ENCODE results near the gene CPPED1. TPM values are rescaled to one million over a fixed set of nuclear protein-coding genes. Genes with fewer than 3 reads are reported as not detected.

The CPPED1 gene
- 1 to 10 TPM; 3.3 to 4.4 TPM for total RNA-seq

DNA sequence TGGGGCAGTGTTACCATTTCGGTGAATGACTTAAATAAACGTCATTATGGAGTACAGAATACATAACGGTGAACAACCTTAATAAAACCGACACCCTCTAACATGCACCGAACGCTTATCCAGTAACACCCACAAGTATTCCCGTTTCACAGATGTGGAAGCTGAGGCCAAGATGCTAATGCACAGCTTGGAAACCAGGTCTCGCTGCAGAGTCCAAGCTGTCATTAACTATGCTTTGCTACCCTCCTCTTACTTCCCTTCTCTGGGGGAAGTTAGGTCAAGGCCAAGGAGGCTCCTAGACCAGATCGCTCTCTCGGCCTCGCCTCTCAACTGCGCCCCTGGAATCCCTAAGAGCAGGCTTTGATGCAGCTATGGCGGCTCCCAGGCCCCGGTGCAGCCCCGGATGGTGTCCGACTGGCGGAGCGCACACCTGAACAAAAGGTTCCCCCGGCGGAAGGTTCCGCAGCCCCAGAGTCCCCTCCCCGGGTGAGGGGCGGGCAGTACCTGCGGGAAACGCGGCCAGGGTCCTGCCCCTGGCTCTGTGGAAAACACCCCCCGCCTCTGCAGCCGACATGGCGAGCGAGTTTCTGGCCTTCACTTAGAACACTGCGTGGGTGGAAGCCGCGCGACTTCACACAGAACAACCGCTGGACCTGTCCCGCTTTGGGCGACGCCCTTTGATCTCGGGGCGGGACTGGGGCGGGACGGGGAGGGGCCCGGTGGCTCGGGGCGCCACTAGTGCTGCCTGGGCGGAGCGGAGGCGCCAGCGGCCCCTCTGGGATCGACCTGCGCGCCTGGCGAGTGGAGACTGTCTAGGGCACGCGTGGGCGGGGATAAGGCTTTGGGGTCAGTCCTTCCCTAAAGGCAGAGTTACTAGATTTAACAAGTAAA lies at the start of gene CPPED1:
Gene CPPED1 (minus strand): TSS at position 685 of the 891 bp plus-strand sequence. CDS start 111 bp downstream, at position 574.
- TF ChIP-seq CTCF (IDR thresholded peaks at IDR 0.05): peak in 1 of 7 experiments; percentile 11
- peak; percentile 24 to 68 (median 68) for TF ChIP-seq POLR2A (IDR thresholded peaks at IDR 0.05)
- intact Hi-C loops (cut with DNase I): no loop called here
- WGBS, 2 donors: 5 to 17% methylated on average over 19 to 56 of the region's 56 CpGs
- H3K36me3 ChIP-seq (replicated peaks in 1 of 2; ENCODE audit: insufficient read depth in 1 of 2, low read depth in 2 of 2): no peaks in the 10 kb centered on the region
- DNase-seq (peak; percentile 87 to 92 (median 90)), ATAC-seq (peak; percentile 95)
- H3K4me3 ChIP-seq: peak within 1 kb of the TSS; percentile 53 to 54
- no peaks in the 10 kb centered on the region for H3K27me3 ChIP-seq
- H3K9me3 ChIP-seq: no peaks in the 10 kb centered on the region
- H3K4me1 ChIP-seq: peaks cover 15% of the 10 kb centered on the region
- peak within 1 kb of the TSS; percentile 74 to 92 (median 83) for H3K27ac ChIP-seq

- H3K4me3 ChIP-seq: no peak overlapping the region
- no peak for TF ChIP-seq POLR2A (IDR thresholded peaks at IDR 0.05)
- TF ChIP-seq CTCF (IDR thresholded peaks at IDR 0.05): no peak
- WGBS, 2 donors: 58 to 78% methylated on average over 2 of the region's 2 CpGs
- H3K4me1 ChIP-seq: no peaks in the 10 kb centered on the region
- no peaks in the 10 kb centered on the region for H3K9me3 ChIP-seq
- ATAC-seq (no peak), DNase-seq (no peak)
- no peak overlapping the region for H3K27ac ChIP-seq
- H3K27me3 ChIP-seq: no peaks in the 10 kb centered on the region
- no peaks in the 10 kb centered on the region for H3K36me3 ChIP-seq (replicated peaks in 1 of 2; ENCODE audit: insufficient read depth in 1 of 2, low read depth in 2 of 2)
- intact Hi-C loops (cut with DNase I): no loop called here
Observed at GRCh38 chr16:12850186-12850585, 46.5 kb upstream of the CPPED1 start.

GRCh38 chr16:12846592-12846991 lies 42.9 kb upstream of the CPPED1 start:
- 80 to 100% methylated on average over 1 of the region's 1 CpG for WGBS, 2 donors
- intact Hi-C loops (cut with DNase I): no loop called here
- H3K4me3 ChIP-seq: no peak overlapping the region
- H3K27ac ChIP-seq: no peak overlapping the region
- H3K27me3 ChIP-seq: no peaks in the 10 kb centered on the region
- no peaks in the 10 kb centered on the region for H3K4me1 ChIP-seq
- DNase-seq (no peak), ATAC-seq (no peak)
- H3K9me3 ChIP-seq: no peaks in the 10 kb centered on the region
- TF ChIP-seq CTCF (IDR thresholded peaks at IDR 0.05) (no peak), POLR2A (IDR thresholded peaks at IDR 0.05) (no peak)
- no peaks in the 10 kb centered on the region for H3K36me3 ChIP-seq (replicated peaks in 1 of 2; ENCODE audit: insufficient read depth in 1 of 2, low read depth in 2 of 2)

- no peaks in the 10 kb centered on the region for H3K9me3 ChIP-seq
- ATAC-seq (no peak), DNase-seq (no peak)
- TF ChIP-seq CTCF (IDR thresholded peaks at IDR 0.05): no peak
- TF ChIP-seq POLR2A (IDR thresholded peaks at IDR 0.05): no peak
- 91 to 97% methylated on average over 3 of the region's 3 CpGs for WGBS, 2 donors
- H3K4me1 ChIP-seq: no peaks in the 10 kb centered on the region
- intact Hi-C loops (cut with DNase I): no loop called here
- no peak overlapping the region for H3K27ac ChIP-seq
- H3K4me3 ChIP-seq: no peak overlapping the region
- no peaks in the 10 kb centered on the region for H3K27me3 ChIP-seq
- H3K36me3 ChIP-seq (replicated peaks in 1 of 2; ENCODE audit: insufficient read depth in 1 of 2, low read depth in 2 of 2): no peaks in the 10 kb centered on the region
Observed at GRCh38 chr16:12845282-12845681, 41.6 kb upstream of the CPPED1 start.
